Measurements from ENCODE around the gene RNF112.
"Not testable (repeated sequence)": the region's sequence is repeated elsewhere in the genome, so short reads cannot be mapped to it uniquely, and the experiment has no call there.

The RNF112 gene

DNA sequence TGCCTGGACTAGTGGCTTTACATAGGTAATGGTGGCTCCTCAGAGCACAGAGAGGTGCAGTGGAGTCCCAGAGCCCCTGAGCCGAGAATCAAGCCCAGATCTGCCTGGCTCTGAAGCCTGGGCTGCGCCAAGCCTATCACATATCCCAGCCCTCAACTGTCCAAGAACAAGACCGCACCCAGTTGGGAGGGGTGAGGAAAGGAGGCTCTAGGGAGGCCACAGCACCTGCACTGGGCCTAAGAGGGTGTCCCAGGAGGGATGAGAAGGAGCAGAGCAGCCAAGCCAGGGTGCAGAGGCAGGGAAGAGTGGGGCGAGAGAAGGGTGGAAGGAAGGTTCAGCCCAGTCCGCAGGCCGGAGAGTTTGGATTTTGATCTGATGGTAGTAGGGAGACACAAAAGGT, 941 bp upstream of the RNF112 start:
- in situ Hi-C loops (cut with HindIII; ENCODE audit: low sequenced_read_pairs), result no loop called here

DNA sequence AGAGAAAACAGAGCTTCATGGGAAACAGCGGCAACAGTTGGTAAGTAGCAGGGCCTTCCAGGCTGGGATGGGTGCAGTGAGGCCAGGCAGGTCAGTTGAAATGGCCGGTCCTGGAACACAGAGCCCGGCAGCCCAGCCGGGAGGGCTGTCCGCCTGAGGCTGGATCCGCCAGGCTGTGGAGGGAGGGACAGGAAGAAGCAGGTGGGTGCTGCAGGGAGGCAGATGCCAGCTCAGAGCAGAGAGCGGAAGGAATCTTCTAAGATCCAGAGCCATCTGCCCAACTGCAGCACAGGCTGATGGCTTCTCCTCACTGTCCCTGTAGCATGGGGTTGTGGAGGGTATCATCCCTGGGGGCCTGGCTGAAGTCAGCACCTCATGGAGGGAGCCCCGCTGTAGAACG, 599 bp downstream of the RNF112 start:
- in situ Hi-C loops (cut with HindIII; ENCODE audit: low sequenced_read_pairs), result no loop called here

GRCh38 chr17:19412510-19412909, 1.5 kb downstream of the RNF112 start:
- in situ Hi-C loops (cut with HindIII; ENCODE audit: low sequenced_read_pairs), result no loop called here

DNA sequence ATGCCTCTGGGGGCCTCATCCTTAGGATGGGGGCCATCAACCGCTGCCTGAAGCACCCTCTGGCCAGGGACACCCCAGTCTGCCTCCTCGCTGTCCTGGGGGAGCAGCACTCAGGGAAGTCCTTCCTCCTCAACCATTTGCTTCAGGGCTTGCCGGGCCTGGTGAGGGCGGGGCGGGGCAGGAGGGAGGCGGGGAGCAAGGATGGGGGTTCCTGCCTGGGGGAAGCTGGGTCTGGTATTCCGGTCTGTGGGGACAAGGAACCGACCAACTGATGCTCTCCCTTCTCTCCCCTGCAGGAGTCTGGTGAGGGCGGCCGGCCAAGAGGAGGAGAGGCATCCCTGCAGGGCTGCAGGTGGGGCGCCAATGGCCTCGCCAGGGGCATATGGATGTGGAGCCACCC, 2.0 kb downstream of the RNF112 start:
- in situ Hi-C loops (cut with HindIII; ENCODE audit: low sequenced_read_pairs), result no loop called here

DNA sequence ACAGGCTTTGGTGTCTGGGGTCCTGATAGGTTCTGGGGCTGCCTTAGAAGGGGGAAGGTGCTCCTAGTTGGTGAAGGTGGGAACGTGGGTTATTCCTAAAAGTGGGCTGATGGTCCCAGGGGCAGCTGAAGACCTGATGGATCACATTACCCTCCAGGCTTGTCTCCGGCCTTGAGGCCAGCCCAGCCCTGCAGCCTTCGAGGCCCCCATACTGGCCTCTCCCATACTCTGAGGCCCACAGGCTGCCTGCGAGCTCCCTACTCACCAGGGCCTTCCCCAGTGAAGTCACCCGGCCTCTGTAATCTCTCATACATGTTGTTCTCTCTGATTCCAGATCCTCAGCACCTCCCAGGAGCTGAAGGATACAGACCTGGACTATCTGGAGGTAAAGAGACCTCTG, 2.7 kb downstream of the RNF112 start:
- in situ Hi-C loops (cut with HindIII; ENCODE audit: low sequenced_read_pairs), result no loop called here

DNA sequence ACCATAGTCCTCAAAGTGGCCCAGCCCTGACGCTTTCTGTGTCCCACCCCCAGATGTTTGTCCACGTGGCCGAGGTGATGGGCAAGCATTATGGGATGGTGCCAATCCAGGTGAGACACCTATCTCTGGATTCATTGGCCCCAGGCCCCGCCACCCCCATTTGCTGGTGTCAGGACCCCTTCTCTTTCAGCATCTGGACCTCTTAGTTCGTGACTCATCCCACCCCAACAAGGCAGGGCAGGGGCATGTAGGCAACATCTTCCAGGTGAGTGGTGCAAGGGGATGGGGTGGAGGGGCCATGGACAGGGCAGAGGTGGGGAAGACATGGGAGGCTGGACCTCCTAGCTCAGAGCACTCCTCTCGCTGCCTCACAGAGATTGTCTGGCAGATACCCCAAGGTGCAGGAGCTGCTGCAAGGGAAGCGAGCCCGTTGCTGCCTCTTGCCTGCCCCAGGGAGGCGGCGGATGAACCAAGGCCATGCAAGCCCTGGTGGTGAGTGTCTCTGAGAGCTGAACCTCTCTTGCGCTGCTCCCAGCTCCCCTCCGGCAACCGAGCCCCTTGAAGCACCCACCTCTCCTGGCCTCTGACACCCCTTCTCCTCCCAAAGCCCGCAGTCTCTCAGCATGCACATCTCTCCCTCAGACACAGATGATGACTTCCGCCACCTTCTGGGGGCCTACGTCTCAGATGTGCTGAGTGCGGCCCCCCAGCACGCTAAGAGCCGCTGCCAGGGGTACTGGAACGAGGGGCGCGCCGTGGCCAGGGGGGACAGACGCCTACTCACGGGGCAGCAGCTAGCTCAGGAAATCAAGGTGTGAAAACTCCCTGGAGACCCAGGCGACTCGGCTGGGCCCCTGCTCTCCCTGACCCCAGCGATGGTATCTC, 3.6 kb downstream of the RNF112 start:
- in situ Hi-C loops (cut with HindIII; ENCODE audit: low sequenced_read_pairs), result no loop called here

DNA sequence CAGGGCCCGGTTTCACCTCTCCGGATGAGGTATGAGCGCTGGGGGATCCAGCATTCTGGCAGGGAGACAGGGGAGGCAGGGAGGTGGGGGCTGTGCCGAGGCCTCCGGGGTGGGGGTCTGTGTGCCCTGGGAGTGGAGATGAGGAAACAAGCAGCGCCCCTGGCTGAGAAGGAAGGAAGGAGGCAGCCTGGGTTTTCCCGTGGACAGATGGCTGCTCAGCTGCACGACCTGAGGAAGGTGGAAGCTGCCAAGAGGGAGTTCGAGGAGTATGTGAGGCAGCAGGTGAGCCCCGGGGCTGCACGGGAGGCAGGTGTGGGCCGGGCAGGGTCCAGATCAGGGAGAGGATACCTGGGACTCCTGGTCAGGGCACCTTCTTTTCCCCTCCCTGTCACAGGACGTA, 4.3 kb downstream of the RNF112 start:
- in situ Hi-C loops (cut with HindIII; ENCODE audit: low sequenced_read_pairs), result no loop called here

DNA sequence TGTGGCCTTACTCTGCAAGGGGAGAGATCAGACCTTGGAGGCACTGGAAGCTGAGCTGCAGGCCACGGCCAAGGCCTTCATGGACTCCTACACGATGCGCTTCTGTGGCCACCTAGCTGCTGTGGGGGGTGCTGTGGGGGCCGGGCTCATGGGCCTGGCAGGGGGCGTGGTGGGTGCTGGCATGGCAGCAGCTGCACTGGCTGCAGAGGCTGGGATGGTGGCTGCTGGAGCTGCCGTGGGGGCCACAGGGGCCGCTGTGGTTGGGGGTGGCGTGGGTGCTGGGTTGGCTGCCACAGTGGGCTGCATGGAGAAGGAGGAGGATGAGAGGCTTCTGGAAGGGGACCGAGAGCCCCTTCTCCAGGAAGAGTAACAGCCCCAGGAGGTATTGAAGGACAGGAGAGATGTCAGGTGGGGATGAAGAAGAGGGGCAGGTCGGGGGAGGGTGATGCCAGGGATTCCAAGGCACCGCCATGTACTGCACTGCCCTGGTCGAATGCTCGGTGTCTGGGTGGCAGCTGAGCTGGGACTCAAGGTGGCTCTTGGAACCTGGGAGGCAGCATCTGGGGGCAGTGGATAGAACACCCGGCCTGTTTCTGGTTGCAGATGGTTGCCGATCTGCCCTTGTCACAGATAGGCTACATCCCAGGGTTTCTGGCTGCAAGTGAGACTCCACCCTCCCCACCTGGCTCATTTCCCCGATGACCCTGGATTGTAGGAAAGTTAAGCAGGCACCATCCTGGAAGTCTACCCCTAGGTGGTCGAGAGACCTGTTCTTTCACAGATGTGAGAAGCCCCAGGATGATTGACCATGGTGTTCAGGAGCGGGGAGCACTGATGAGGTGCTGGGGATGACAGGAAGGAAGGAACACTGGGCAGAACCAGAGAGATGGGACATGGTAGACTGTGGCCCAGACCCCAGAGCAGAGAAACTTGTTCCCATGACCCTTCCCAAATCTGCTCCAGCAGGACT, 5.1 kb downstream of the RNF112 start:
- in situ Hi-C loops (cut with HindIII; ENCODE audit: low sequenced_read_pairs), result no loop called here

DNA sequence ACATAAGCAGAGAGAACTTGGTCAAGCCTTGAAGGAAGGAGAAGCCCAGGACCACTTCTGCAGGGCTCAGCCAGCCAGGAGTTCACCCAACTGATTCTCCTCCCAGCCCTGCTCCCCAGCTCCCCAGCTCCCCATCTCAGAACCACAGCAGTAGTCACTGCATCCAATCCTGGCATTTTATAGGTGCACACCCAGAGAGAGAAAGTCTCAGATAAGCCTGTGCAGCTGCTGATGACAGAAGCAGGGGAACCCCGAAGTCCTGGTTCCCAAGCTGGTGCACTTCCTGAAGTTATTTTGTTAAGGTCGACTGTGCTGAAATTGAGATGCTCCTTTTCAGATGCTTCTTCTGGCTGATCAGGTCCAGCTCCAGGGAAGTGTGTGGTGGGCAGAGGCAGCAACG, 6.6 kb downstream of the RNF112 start:
- in situ Hi-C loops (cut with HindIII; ENCODE audit: low sequenced_read_pairs), result no loop called here

- in situ Hi-C loops (cut with HindIII; ENCODE audit: low sequenced_read_pairs), result no loop called here
Observed at GRCh38 chr17:19418251-19418992, 7.4 kb downstream of the RNF112 start.

DNA sequence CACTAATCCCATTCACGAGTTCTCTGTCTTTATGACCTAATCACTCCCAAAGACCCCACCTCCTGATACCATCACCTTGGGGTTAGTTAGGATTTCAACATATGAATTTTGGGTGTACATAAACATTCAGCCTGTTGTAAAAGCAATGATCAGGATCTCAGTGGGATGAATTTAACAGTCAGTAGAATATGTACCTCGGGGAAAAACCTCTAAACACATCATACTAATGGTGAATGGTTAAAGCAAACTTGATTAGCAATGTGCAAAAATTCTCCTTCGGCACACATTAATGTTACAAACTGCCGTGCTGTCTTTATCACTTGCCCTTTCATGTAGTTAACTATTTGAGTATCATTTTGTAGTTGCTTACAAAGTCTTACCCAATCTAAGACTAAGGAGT, 10.2 kb downstream of the RNF112 start:
- in situ Hi-C loops (cut with HindIII; ENCODE audit: low sequenced_read_pairs), result no loop called here

GRCh38 chr17:19421926-19422325, 10.9 kb downstream of the RNF112 start:
- in situ Hi-C loops (cut with HindIII; ENCODE audit: low sequenced_read_pairs), result no loop called here

DNA sequence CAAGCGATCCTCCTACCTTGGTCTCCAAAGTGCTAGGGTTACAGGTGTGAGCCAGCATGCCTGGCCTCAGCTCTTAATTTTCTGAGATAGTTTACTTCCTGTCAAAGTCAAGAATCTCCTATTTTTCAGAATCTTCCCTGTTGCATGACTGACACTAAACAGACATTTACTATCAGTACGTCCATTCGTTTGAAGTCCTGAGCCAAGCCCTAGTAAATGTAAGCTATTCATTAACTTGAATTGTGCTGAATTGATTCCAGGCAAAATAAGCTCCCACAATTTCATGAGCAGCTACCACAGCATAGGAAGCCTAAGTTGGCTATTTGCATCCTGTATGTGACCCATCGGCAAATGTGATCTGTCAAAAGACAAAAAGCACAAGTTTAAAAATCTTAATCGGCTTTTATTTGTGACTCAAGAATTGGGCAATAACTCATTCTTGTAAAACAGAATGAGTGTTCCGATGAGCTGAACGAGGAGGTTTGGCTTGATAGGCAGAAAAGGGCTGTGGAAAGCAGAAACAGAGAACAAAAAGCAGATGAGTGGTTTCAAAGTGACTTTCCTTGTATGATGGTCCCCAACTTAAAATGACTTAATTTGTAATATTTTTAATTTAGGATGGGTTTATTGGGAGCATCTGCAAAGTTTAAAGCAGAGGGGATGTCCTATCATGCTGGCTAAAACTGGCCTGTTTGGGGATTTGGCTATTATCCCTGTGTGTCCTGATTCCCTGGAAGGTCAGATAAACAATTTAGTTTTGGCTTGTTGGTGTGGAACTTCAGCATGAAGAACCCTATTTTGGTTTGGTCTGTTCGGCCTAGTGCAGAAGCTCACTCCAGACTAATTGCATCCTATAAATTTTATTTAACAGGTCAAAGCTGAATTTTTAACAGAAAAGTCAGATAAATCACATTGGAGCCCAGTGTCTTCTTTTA, 14.2 kb downstream of the RNF112 start:
- in situ Hi-C loops (cut with HindIII; ENCODE audit: low sequenced_read_pairs), result no loop called here

DNA sequence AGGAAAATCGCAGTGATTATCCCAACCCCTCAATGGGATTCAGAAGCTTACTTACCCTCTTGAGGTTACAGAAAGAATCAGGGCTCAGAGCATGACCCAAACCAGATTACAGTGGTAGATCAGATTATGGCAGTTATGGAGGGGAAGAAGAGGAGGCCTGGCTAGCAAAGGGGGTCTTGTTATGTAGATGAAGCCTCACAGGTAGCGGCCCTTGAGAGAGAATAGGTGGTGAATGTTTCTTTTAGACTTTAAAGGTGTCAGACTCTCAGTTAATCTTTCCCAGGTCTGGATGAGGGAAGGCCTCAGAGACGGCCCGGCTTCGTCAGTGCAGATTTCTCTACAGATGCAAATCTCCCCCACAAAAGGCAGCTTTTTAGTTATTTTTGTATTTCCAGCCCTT, 15.6 kb downstream of the RNF112 start:
- in situ Hi-C loops (cut with HindIII; ENCODE audit: low sequenced_read_pairs), result no loop called here

DNA sequence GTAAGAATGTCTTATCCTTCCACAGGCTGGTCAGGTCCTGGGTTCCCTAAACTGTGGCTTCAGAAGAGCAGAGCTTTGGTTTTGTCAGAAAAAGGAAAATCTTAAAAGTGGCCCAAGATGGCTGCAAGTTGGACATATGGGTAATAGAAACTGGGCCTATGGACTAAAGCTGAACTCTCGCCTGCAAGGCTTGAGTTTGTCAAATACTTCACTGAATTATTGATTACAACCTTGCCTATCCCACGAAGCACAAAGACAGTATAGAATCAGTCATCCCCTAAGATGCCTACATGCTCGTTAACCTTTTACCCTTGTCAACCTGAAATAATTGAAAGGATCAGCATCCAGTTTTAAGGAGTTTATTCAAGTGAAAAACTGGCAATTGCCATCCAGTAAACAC, 20.7 kb downstream of the RNF112 start:
- in situ Hi-C loops (cut with HindIII; ENCODE audit: low sequenced_read_pairs), result no loop called here

GRCh38 chr17:19433255-19433654, 22.2 kb downstream of the RNF112 start:
- in situ Hi-C loops (cut with HindIII; ENCODE audit: low sequenced_read_pairs), result no loop called here

DNA sequence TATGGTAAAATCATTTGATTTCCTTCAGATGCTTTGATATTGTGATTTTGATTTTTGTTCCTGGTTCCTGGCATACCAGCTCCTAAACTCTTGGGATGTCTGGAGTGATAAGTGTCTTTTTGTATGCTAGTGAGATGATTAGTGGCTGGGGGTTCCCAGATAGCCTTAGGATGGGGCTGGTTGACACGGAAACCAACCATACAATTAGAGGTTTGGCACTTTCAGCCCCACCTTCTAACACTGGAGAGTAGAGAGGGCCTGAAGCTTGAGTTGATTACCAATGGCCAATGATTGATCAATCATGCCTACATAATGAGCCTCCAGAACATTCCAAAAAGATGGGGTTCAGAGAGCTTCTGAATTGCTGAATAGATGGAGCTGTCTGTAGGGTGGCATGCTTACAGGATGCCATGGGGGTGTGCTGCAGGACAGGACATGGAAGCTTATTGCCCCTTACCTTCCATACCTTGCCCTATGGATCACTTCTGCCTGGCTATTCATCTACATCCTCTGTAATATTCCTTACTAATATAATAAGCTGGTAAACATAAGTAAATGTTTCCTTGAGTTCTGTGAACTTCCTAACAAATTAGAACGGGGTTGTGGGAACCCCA, 22.8 kb downstream of the RNF112 start:
- in situ Hi-C loops (cut with HindIII; ENCODE audit: low sequenced_read_pairs), result no loop called here

- in situ Hi-C loops (cut with HindIII; ENCODE audit: low sequenced_read_pairs), result no loop called here
Observed at GRCh38 chr17:19440421-19440820, 29.4 kb downstream of the RNF112 start.

DNA sequence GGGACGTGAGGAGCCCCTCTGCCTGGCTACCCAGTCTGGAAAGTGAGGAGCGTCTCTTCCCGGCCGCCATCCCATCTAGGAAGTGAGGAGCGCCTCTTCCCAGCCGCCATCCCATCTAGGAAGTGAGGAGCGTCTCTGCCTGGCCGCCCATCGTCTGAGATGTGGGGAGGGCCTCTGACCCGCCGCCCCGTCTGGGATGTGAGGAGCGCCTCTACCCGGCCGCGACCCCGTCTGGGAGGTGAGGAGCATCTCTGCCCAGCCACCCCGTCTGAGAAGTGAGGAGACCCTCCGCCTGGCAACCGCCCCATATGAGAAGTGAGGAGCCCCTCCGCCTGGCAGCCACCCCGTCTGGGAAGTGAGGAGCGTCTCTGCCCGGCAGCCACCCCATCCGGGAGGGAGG, 30.3 kb downstream of the RNF112 start:
- in situ Hi-C loops (cut with HindIII; ENCODE audit: low sequenced_read_pairs), result not testable (repeated sequence)

DNA sequence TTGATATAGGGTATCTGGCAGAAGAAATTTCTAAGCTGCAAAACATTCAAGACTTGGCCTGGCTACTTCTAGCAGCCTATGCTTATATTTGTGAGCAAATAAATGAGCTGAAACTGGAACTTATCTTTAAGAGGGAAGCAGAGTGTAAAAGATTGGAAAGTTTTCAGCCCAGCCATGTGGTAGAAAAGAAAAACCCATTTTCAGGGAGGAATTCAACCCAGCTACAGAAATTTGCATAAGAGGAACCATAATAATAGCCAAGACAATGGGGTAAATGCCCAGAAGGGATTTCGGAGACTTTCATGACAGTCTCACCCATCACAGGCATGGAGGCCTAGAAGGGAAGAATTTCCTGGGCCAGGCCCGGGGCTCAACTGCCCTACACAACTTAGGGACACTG, 31.7 kb downstream of the RNF112 start:
- in situ Hi-C loops (cut with HindIII; ENCODE audit: low sequenced_read_pairs), result no loop called here
